CD14-positive monocyte (primary cell): Measurements from ENCODE around the gene CFAP91. TPM values are rescaled to one million over a fixed set of nuclear protein-coding genes. Genes with fewer than 3 reads are reported as not detected.

Source experiments
- DNase-seq, 3 donors: peaks; one replicate each; pipeline ENCODE4 v3.0.0-alpha.2; 2011 to 2022
- H2AFZ ChIP-seq: 2 replicates; pipeline ENCODE4 v1.6.0; 2012; ENCODE audit warnings: mild to moderate bottlenecking, low read depth, low read length, inconsistent platforms; ENCODE audit not compliant: insufficient read depth, poor library complexity, severe bottlenecking
- H3K27ac ChIP-seq, 2 donors: 1 replicate in 1 of 2; 2 replicates in 1 of 2; pipeline ENCODE4 v1.5.1; 2012 to 2013; ENCODE audit warnings: low read length in 2 of 2, control low read depth in 1 of 2, inconsistent platforms in 1 of 2, low read depth in 1 of 2, mild to moderate bottlenecking in 1 of 2
- H3K27me3 ChIP-seq, 2 donors: one replicate each; pipeline versions ENCODE4 v1.6.0 to v1.6.1; 2011 to 2013; ENCODE audit warnings: low read length in 2 of 2; ENCODE audit not compliant: control insufficient read depth in 2 of 2, insufficient read depth in 2 of 2
- H3K36me3 ChIP-seq, 2 donors: replicated peaks in 1 of 2; 1 replicate in 1 of 2; 2 replicates in 1 of 2; pipeline versions ENCODE4 v1.5.1 to v1.6.1; 2012 to 2013; ENCODE audit warnings: low read length in 2 of 2, control low read depth in 1 of 2, inconsistent platforms in 1 of 2, mild to moderate bottlenecking in 1 of 2; ENCODE audit not compliant: insufficient read depth in 2 of 2, control insufficient read depth in 1 of 2
- H3K4me1 ChIP-seq, 2 donors: 1 replicate in 1 of 2; 2 replicates in 1 of 2; pipeline versions ENCODE4 v1.5.1 to v1.6.1; 2012 to 2013; ENCODE audit warnings: low read length in 2 of 2, control low read depth in 1 of 2, inconsistent platforms in 1 of 2, mild to moderate bottlenecking in 1 of 2, moderate library complexity in 1 of 2; ENCODE audit not compliant: insufficient read depth in 2 of 2, control insufficient read depth in 1 of 2
- H3K4me2 ChIP-seq: replicated peaks from 2 replicates; pipeline ENCODE3; 2012; ENCODE audit warnings: low read length, moderate library complexity, mild to moderate bottlenecking; ENCODE audit not compliant: poor library complexity, severe bottlenecking; ENCODE audit errors: extremely low read depth
- H3K4me3 ChIP-seq, 3 experiments: fragments of 200-600 bp in 1 of 3; sonication (generic) in 1 of 3; replicated peaks in 1 of 3; 1 replicate in 2 of 3; 2 replicates in 1 of 3; pipeline ENCODE4 v1.5.1; 2011 to 2013; ENCODE audit warnings: low read length in 3 of 3, mild to moderate bottlenecking in 3 of 3, control low read depth in 2 of 3, low read depth in 2 of 3, inconsistent platforms in 1 of 3, moderate library complexity in 1 of 3
- H3K79me2 ChIP-seq: 2 replicates; pipeline ENCODE4 v1.6.0; 2012; ENCODE audit warnings: mild to moderate bottlenecking, control low read depth, inconsistent platforms, low read length, moderate library complexity; ENCODE audit not compliant: insufficient read depth
- H3K9ac ChIP-seq: 2 replicates; pipeline ENCODE4 v1.6.0; 2017; ENCODE audit warnings: low read length, mild to moderate bottlenecking; ENCODE audit not compliant: insufficient read depth, poor library complexity, severe bottlenecking
- H3K9me3 ChIP-seq, 2 donors: replicated peaks in 1 of 2; 1 replicate in 1 of 2; 2 replicates in 1 of 2; pipeline versions ENCODE4 v1.5.1 to v1.6.1; 2012 to 2013; ENCODE audit warnings: low read length in 2 of 2, control low read depth in 1 of 2; ENCODE audit not compliant: control insufficient read depth in 1 of 2, insufficient read depth in 1 of 2
- H4K20me1 ChIP-seq: 2 replicates; pipeline ENCODE4 v1.6.0; 2012; ENCODE audit warnings: mild to moderate bottlenecking, low read length, control low read depth, moderate library complexity; ENCODE audit not compliant: insufficient read depth
- H3K27ac Mint-ChIP-seq, 7 donors: one replicate each; pipeline ENCODE4 v1.8.0; 2020; ENCODE audit warnings: mild to moderate bottlenecking in 7 of 7, mixed read lengths in 7 of 7, moderate library complexity in 6 of 7, inconsistent platforms in 2 of 7
- H3K27me3 Mint-ChIP-seq, 3 donors: one replicate each; pipeline ENCODE4 v1.8.0; 2021 to 2022; ENCODE audit warnings: low read depth in 3 of 3, mild to moderate bottlenecking in 3 of 3, mixed read lengths in 3 of 3, moderate library complexity in 3 of 3, inconsistent platforms in 1 of 3
- H3K36me3 Mint-ChIP-seq, 2 donors: one replicate each; pipeline ENCODE4 v1.8.0; 2020; ENCODE audit warnings: mixed read lengths in 2 of 2, inconsistent platforms in 1 of 2, mild to moderate bottlenecking in 1 of 2
- H3K4me1 Mint-ChIP-seq: one replicate; pipeline ENCODE4 v1.8.0; 2020; ENCODE audit warnings: mild to moderate bottlenecking, mixed read lengths
- H3K4me3 Mint-ChIP-seq, 2 donors: one replicate each; pipeline ENCODE4 v1.8.0; 2020; ENCODE audit warnings: mild to moderate bottlenecking in 2 of 2, mixed read lengths in 2 of 2, moderate library complexity in 1 of 2
- H3K9me3 Mint-ChIP-seq, 7 donors: one replicate each; pipeline ENCODE4 v1.8.0; 2020 to 2022; ENCODE audit warnings: mixed read lengths in 7 of 7, mild to moderate bottlenecking in 6 of 7, moderate library complexity in 6 of 7, inconsistent platforms in 2 of 7
- WGBS: methylation state at CpG from one replicate; pipeline ENCODE4 v1.1.5; 2013; ENCODE audit warnings: missing lambda C conversion rate; ENCODE audit not compliant: insufficient coverage; 5-methylcytosine and 5-hydroxymethylcytosine counted together
- intact Hi-C, 2 donors: fragments of 100-400 bp; cut with micrococcal nuclease; formaldehyde crosslinking; loops; one replicate each; pipeline versions ENCODE4 v1.15.0 to v1.15.1; 2023
- polyA plus RNA-seq, 3 donors: library from polyadenylated mRNA; depleted of rRNA in 1 of 3; unstranded in 2 of 3; stranded (reverse) in 1 of 3; fragments of 300-500 nt in 2 of 3; fragments of >200 nt in 1 of 3; fragmentation: Illumina TruSeq in 2 of 3; gene quantifications; 1 replicate in 2 of 3; 2 replicates in 1 of 3; pipeline ENCODE4 v1.2.3, GENCODE V29; 2012 to 2021
- TF ChIP-seq, protein P1 (sequence below): fragments of 200-600 bp; IDR thresholded peaks from one replicate; pipeline ENCODE4 v1.8.0; 2022; ENCODE audit warnings: antibody characterized with exemption, mild to moderate bottlenecking

The CFAP91 gene
- polyA plus RNA-seq, 3 donors = 0.14 TPM; not detected in 2

- H3K36me3 Mint-ChIP-seq = no peaks in the 10 kb centered on the region
- Histone ChIP-seq H3K27me3 (no peaks in the 10 kb centered on the region), H3K9me3 (peaks cover 0 to 6% of the 10 kb centered on the region in 2 donors), H3K27ac (no peak overlapping the region), H3K36me3 (no peaks in the 10 kb centered on the region), H2AFZ (no peak overlapping the region), H3K4me2 (no peak overlapping the region), H4K20me1 (no peaks in the 10 kb centered on the region), H3K79me2 (no peaks in the 10 kb centered on the region), H3K4me3 (no peak overlapping the region), H3K4me1 (no peaks in the 10 kb centered on the region), H3K9ac (no peak overlapping the region)
- no CpG with 5 or more reads among the region's 1 CpG for WGBS
- no peak overlapping the region for H3K4me3 Mint-ChIP-seq
- intact Hi-C loops = no loop called here
- peak in 1 of 3 donors; percentile 16 for DNase-seq
- H3K27ac Mint-ChIP-seq = peak overlapping the region in 1 of 7 donors; percentile 42
- H3K4me1 Mint-ChIP-seq = no peaks in the 10 kb centered on the region
- H3K27me3 Mint-ChIP-seq = no peaks in the 10 kb centered on the region
- TF ChIP-seq, protein P1, sequence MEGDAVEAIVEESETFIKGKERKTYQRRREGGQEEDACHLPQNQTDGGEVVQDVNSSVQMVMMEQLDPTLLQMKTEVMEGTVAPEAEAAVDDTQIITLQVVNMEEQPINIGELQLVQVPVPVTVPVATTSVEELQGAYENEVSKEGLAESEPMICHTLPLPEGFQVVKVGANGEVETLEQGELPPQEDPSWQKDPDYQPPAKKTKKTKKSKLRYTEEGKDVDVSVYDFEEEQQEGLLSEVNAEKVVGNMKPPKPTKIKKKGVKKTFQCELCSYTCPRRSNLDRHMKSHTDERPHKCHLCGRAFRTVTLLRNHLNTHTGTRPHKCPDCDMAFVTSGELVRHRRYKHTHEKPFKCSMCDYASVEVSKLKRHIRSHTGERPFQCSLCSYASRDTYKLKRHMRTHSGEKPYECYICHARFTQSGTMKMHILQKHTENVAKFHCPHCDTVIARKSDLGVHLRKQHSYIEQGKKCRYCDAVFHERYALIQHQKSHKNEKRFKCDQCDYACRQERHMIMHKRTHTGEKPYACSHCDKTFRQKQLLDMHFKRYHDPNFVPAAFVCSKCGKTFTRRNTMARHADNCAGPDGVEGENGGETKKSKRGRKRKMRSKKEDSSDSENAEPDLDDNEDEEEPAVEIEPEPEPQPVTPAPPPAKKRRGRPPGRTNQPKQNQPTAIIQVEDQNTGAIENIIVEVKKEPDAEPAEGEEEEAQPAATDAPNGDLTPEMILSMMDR = no peak
- peaks cover 0 to 7% (median 3%) of the 10 kb centered on the region in 7 donors for H3K9me3 Mint-ChIP-seq
These were observed 19.4 kb upstream of the CFAP91 start for GRCh38 chr3:119683421-119683820.

GRCh38 chr3:119690043-119690656 lies 12.7 kb upstream of the CFAP91 start:
- peaks cover 0 to 6% of the 10 kb centered on the region in 2 donors for H3K9me3 ChIP-seq
- peak in 2 of 3 donors; percentile 51 to 56 for DNase-seq
- H3K27me3 Mint-ChIP-seq = peaks cover 0 to 2% (median 0%) of the 10 kb centered on the region in 3 donors
- H3K36me3 Mint-ChIP-seq = no peaks in the 10 kb centered on the region
- peak overlapping the region in 1 of 7 donors; percentile 40 for H3K27ac Mint-ChIP-seq
- H3K4me3 Mint-ChIP-seq = no peak overlapping the region
- H3K27ac ChIP-seq = no peak overlapping the region
- no peak overlapping the region for H3K9ac ChIP-seq
- H3K4me1 Mint-ChIP-seq = no peaks in the 10 kb centered on the region
- H3K79me2 ChIP-seq = no peaks in the 10 kb centered on the region
- peaks cover 0 to 7% (median 3%) of the 10 kb centered on the region in 7 donors for H3K9me3 Mint-ChIP-seq
- H2AFZ ChIP-seq = no peak overlapping the region
- TF ChIP-seq, protein P1 = peak; percentile 77
- no peaks in the 10 kb centered on the region for H3K27me3 ChIP-seq
- 100% methylated on average over 1 of the region's 4 CpGs for WGBS
- H3K4me1 ChIP-seq = no peaks in the 10 kb centered on the region
- H3K4me2 ChIP-seq = no peak overlapping the region
- H4K20me1 ChIP-seq = no peaks in the 10 kb centered on the region
- H3K4me3 ChIP-seq = no peak overlapping the region
- no peaks in the 10 kb centered on the region for H3K36me3 ChIP-seq
- intact Hi-C loops = no loop called here
